ENCODE measurements around the gene ZSCAN10.

DNA sequence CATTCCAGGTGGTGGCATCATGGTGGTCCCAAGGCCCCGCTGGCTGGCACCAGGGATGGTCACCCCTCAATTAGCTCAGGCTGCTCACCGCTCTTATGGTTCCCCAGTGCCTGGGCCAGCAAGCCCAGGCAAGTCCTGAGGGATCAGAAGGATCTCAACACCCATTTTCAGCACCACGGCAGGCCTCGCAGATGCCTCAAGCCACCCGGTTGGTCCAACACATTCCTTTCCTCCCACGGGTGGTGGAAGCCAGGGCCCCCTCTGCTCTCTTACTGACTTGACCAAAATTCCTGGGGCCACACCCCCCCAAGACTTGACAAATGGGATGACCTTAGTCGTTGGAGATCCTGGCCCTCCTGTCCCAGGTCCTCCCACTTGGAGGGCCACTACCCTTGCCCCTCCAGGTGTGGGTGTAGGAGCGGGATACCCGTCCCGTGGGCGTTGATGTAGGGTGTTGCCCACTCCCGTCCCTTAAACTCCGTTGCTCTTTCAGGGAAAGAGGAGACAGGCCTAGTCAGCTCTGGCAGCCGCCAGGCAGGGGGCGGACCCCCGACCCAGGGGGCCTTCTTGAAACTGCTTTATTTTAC lies 19.2 kb upstream of the ZSCAN10 start:
- TF ChIP-seq, protein P1, sequence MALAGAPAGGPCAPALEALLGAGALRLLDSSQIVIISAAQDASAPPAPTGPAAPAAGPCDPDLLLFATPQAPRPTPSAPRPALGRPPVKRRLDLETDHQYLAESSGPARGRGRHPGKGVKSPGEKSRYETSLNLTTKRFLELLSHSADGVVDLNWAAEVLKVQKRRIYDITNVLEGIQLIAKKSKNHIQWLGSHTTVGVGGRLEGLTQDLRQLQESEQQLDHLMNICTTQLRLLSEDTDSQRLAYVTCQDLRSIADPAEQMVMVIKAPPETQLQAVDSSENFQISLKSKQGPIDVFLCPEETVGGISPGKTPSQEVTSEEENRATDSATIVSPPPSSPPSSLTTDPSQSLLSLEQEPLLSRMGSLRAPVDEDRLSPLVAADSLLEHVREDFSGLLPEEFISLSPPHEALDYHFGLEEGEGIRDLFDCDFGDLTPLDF (CRISPR knock-in tag; IDR thresholded peaks at IDR 0.05) = no peak
- TF ChIP-seq SMARCC2 (IDR thresholded peaks at IDR 0.05) (no peak), ZNF234 (CRISPR knock-in tag; conservative IDR thresholded peaks at IDR 0.05) (no peak), HOXA7 (CRISPR knock-in tag; IDR thresholded peaks at IDR 0.05) (no peak), HMG20A (CRISPR knock-in tag; IDR thresholded peaks at IDR 0.05; ENCODE audit: borderline replicate concordance) (no peak)
